HG02973 (cell line): Measurements from ENCODE around the gene TANK.
"Not testable (repeated sequence)": the region's sequence is repeated elsewhere in the genome, so short reads cannot be mapped to it uniquely, and the experiment has no call there.

ENCODE experiments used
- ATAC-seq: cut with Tn5 transposase; IDR thresholded peaks from one replicate; pipeline ENCODE4 v1.9.1; 2021; ENCODE audit warnings: moderate library complexity; ENCODE audit not compliant: unreplicated experiment

TANK gene

DNA sequence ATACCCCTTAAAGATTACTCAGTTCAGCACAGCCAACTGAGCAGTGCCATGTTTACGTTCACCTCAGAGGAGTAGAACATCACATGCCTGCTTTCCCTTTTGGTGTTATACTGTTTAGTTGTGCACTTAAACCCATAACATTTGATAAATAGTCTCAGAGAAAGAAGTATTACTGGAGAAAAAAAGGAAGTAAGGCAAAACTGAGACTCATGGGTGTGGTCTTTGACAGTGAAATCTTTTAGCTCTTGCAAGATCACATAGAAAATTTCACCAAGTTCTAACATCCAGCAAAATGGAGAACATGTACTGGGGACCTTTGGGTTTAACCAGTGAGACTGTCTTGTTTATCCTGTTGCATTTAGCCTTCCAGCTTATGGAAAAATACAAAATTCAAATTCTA, 5.6 kb downstream of the TANK start:
- no peak for ATAC-seq

DNA sequence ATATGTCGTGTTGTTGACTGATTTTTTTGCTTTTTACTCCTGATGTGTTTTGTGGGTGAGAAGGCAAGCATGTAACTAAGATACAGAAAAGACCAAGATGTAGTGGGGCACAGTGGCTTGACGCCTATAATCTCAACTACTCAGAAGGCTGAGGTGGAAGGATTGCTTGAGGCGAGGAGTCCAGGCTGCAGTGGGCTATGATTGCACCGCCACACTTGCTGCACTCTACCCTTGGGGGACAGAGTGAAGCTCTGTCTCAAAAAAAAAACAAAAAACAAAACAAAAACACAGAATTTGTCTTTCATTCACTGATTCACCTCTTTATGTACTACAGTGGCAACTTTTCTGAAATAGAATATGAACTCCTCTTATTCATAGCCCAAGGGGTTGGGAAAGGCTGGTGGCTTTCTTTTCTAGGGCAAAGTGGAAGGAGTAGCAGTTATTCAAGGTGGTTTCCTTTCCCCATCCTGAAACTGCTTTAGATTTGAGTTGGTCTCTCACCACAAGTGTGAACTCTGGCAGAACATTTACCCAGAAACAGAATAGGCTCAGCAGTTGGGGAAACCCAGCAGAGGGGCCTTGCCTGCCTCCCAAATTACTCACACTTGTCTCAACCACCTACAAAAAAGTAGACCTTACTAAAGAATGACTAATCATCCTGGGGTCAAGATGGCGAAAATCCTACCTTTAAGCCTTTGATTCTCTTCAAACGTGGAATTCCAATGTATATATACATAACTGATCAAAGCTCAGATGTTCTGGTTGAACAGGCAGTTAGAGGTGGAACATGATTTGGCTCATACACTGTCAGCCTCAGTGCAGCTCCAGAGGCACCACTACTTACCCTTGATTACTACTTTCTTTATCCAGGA, 6.5 kb downstream of the TANK start:
- peak; percentile 74 for ATAC-seq

GRCh38 chr2:161169335-161169734, 9.1 kb downstream of the TANK start:
- no peak for ATAC-seq

DNA sequence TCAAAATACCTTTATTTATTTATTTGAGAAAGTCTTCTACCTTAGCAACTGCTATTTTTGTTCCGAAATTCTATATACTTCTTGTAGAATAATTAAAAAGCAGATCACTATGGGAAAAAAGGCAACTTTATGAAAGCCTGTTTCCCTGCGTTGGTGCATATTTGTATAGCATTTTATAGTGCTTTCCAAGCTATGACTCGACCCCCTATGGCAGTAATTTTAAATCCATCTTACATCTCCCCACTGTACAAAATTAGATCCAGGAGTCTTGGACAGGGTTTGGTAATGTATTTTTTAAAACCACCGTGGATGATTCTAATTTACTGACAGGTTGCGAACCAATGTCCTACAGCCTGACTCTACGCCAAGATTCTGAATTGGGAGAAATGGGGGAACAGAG, 10.1 kb downstream of the TANK start:
- no peak for ATAC-seq

DNA sequence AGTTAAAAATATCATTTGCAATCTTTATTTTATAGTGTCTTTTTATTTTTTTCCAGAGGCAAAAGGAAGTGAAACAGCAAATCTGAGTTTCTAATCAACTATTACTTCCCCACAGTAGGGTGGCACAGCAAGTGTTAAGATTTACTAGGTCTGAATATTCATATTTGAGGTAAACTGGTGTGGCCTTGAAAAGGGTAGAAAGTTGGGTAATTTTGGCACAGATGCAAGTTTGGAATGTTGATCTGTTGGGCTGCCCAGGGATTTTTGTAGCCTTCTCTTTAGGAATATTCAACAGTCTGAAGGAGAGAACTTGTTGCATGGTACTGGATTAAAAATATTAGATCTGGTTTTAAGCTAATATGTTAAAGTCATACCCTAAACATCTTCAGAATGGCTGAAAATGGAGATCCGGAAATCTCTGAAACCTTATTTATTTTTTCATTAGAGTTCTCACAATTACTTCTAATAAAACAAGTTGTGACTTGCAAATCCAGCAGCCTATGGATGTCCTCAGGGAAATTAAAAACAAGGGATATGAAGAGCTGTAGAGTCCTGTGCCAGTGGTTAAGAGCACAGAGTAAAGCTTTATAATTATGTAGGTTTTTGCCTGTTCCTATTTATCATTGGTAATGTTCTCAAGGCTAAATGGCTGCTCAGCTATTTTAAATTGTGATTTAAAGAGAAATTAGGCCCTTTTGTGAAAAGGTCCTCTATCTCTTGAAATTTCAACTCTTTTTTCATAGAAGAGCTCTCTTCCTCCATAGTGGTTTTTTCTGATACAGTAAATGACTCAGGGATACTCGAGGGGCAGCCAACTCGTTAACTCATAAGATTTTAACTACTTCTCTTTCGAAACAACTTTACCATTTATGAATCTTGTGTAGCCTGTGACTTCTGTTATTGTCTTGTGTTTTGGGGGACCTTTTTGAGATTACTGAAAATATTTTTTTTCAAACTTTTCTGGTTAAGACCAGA, 11.0 kb downstream of the TANK start:
- no peak for ATAC-seq

GRCh38 chr2:161172901-161173540, 12.8 kb downstream of the TANK start:
- ATAC-seq: peak; percentile 66

- no peak for ATAC-seq
Measured at GRCh38 chr2:161173541-161174194, 13.4 kb downstream of the TANK start.

GRCh38 chr2:161177969-161178368, 17.7 kb downstream of the TANK start:
- peak; percentile 38 for ATAC-seq

DNA sequence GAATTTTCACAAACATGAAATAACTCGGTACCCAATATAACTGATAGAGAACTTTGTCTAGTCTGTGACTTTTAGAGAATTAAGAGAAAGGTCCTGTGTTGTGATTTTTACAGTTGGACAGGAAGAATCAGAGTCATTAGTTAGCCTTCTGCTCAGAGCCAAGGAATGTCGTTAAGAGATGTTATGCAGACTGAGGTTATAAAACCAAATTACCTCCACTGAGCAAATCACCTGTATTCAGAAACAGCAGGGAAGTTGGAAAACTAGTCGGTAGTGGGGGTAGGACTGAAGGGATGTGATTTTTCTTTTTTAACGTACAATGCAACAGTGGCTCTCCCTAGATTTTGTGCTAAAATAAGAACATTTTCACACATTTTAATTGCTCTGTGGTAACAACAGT, 18.5 kb downstream of the TANK start:
- ATAC-seq: no peak

DNA sequence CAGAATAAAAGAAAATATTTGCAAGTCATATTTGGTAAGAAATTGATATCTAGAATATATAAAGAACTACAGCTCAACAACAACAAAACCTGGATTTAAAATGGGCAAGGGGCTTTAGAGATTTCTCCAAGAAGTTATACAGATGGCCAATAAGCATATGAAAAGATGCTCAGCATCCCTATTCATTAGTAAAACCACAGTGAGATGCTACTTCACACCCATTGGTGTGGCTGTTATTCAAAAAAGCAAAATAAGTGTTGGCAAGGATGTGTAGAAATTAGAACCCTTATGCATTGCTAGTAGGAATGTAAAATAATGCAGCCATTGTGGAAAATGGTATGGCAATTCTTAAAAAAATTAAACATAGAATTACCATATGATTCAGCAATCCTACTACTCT, 29.8 kb downstream of the TANK start:
- ATAC-seq: no peak

DNA sequence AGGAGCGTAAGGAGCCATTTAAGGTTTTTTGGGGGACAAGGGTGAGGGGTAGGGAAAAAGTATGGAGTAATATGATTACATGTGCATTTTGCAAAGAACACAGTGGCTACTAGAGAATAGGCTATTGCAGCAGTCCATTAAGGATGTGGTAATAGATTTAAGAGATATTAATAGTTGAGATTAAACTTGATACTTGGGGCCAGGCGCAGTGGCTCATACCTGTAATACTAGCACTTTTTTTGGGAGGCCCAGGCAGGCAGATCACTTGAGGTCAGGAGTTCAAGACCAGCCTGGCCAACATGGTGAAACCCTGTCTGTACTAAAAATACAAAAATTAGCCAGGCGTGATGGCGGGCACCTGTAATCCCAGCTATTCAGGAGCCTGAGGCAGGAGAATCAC, 35.4 kb downstream of the TANK start:
- ATAC-seq: not testable (repeated sequence)

DNA sequence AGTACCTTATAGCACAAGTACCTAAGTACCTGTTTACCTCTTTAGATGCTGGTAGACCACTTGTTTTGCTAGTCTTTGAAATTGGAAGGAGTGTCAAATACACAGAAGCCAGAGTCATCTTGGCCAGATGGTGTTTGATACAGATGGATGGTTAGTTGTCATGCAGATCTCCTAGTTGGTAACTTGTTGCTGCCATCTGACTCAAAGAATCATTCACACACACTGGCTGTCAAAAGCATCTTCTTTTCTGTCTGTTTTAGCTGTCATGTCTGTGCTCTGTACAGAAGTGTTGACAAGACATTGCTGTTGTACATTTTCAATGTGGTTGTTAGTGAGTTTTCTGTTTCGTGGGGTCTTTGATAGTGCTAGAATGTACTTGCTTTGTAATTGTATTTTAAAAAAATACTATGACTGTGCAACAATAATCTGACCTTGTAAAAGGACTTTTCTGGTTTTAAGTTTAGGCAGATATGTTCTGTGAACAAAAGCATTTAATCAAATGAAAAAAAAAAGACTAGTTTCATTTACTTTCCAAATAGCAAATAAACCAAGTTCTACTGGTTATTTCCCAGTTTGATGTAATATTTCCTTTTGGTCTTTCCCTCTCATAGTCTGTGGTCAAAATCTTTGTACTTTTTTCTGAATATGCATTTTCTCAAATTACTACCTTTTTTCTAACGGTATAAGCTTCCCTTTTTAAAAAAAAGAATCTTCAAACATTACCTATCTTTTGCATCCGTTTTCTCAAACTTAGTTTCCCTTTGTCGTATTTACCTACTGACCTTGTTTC, 39.9 kb downstream of the TANK start:
- peak; percentile 93 for ATAC-seq

DNA sequence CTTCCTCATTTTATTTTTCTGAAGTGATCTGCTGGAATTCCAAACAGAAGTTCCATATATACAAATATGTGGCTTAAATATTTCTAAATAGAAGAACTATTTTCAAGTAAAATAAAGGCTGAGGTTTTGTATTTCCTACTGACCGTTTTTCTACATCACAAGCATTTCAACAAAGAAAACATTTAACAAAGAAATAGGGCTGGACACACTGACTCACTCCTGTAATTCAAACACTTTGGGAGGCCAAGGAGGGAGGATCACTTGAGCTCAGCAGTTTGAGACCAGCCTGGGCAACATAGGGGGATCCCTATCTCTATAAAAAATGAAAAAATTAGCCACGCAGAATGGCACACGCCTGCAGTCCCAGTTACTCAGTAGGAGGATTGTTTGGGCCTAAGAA, 44.6 kb downstream of the TANK start:
- no peak for ATAC-seq

DNA sequence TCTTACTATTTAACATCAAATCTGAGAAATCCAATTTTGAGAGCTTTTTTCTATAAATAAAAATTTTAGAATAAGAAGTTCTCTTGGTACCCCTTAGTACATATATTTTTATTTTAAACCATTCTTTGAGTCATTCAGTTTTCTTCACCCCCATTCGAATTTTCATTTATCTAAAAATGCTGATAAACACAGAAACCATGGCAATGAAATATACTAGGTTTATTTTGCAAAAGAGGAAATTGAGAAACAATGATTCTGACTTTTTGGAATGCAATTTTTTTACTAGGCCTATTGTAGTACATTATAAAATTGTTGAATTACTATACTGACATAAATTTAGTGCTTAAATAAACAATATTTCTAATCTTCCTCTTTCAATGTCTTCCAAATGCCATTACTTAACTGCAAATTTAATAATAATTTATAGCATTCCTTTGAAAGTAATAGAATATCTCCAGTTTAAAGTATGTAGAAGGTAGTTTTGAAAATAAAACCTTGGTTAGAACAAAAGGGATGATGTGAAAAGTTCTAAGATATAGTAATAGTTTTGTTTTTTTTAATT, 46.3 kb downstream of the TANK start:
- ATAC-seq: no peak

GRCh38 chr2:161207941-161208340, 47.7 kb downstream of the TANK start:
- no peak for ATAC-seq

GRCh38 chr2:161208527-161209139, 48.4 kb downstream of the TANK start:
- no peak for ATAC-seq

DNA sequence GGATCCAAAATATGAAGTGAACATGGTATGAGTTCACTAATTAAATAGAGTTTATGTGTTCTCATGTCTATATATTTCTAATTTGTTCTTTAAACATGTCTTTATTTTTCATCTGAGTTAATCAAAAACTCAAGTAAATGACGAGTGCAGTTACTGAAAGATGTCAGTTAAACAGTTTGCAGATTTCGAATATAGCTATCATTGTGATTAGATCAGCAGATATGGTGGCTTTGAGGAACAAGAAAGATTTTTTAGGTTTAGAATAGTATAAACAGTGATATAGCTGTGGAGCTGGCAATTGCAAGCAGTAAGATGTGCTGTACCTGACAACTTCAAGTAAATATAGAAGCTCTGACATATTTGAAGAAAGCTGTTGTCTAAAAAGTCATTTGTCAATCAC, 49.7 kb downstream of the TANK start:
- ATAC-seq: no peak

DNA sequence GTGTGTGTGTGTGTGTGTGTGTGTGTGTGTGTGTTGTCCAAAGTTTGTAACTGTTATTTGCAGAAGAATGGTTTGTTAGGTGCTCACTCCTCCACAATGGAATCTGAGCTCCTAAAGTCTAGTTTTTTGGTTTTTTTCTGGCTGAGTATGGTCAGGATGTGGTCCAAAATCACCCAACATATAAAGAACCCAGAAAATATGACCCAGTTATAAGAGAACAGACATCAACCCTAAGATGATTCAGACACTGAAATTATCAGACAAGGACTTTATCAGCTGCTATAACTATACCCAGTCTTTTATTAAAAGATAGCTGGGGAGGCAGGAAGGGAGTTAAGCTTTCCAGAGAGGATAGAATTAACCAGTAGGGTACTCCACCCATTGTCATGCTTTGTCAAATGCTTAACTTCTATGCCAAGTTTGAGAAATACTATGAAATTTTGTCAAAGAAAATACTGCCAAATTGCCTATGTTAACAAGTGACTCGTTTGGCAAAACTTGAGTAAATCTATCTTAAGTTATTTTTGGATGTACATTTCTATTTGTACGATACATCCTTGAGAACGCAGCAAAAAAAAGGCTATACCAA, 57.5 kb downstream of the TANK start:
- no peak for ATAC-seq

DNA sequence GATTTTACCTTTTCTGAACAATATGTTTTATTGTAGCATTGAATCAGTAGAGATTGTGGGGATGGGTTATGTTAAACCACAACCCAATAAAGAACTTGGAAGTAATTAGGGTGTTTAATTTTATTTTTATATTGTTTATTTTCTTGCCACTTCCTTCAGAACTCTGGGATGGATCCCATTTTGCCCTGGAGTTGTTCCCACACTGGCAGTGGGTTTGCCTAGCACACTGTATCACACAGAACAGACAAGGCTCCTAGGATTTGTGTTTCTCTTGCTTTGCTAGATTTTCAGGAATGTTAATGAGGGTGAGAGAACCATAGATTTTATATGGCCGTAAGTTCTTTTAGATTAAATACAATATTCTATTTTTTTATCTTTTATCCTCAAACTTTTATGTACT, 59.0 kb downstream of the TANK start:
- ATAC-seq: no peak
